Osteoblast (primary cell): Measurements from ENCODE around the gene SRGAP2B. TPM values are rescaled to one million over a fixed set of nuclear protein-coding genes. Genes with fewer than 3 reads are reported as not detected.
"Not testable (repeated sequence)": the region's sequence is repeated elsewhere in the genome, so short reads cannot be mapped to it uniquely, and the experiment has no call there.

Experiments used
- DNase-seq: peaks from one replicate; pipeline ENCODE4 v3.0.0; 2011; ENCODE audit warnings: low spot score, mixed read lengths; ENCODE audit not compliant: insufficient read length; ENCODE audit errors: missing footprints
- H2AFZ ChIP-seq: 2 replicates; pipeline ENCODE4 v1.6.0; 2011; ENCODE audit warnings: mild to moderate bottlenecking, low read length
- H3K27ac ChIP-seq: 2 replicates; pipeline ENCODE4 v1.5.1; 2011; ENCODE audit warnings: mild to moderate bottlenecking, low read depth, low read length, moderate library complexity
- H3K27me3 ChIP-seq: 2 replicates; pipeline ENCODE4 v1.6.0; 2012; ENCODE audit warnings: mild to moderate bottlenecking, control low read depth, inconsistent platforms, low read length, moderate library complexity; ENCODE audit not compliant: insufficient read depth
- H3K36me3 ChIP-seq: 2 replicates; pipeline ENCODE4 v1.5.1; 2011; ENCODE audit warnings: mild to moderate bottlenecking, low read length, control low read depth, moderate library complexity; ENCODE audit not compliant: insufficient read depth
- H3K4me1 ChIP-seq: 2 replicates; pipeline ENCODE4 v1.5.1; 2011; ENCODE audit warnings: mild to moderate bottlenecking, low read length, control low read depth, moderate library complexity; ENCODE audit not compliant: insufficient read depth
- H3K4me2 ChIP-seq: 2 replicates; pipeline ENCODE4 v1.6.0; 2011; ENCODE audit warnings: mild to moderate bottlenecking, low read length; ENCODE audit not compliant: insufficient read depth
- H3K4me3 ChIP-seq: fragments of 200-600 bp; sonication (generic); 3 replicates; pipeline ENCODE4 v1.5.1; 2012; ENCODE audit warnings: mild to moderate bottlenecking, low read length, inconsistent platforms; ENCODE audit not compliant: insufficient read depth
- H3K79me2 ChIP-seq: 2 replicates; pipeline ENCODE4 v1.6.0; 2012; ENCODE audit warnings: mild to moderate bottlenecking, low read length, control low read depth, inconsistent platforms; ENCODE audit not compliant: insufficient read depth
- H3K9me3 ChIP-seq: 2 replicates; pipeline ENCODE4 v1.5.1; 2011; ENCODE audit warnings: low read depth, low read length, control low read depth
- H4K20me1 ChIP-seq: 2 replicates; pipeline ENCODE4 v1.6.0; 2012; ENCODE audit warnings: mild to moderate bottlenecking, low read length, control low read depth; ENCODE audit not compliant: insufficient read depth
- total RNA-seq: library from RNA; depleted of rRNA; stranded (reverse); fragments of >200 nt; gene quantifications from 2 replicates; pipeline ENCODE4 v1.2.3, GENCODE V29; 2012

The SRGAP2B gene
- total RNA-seq, 1 donor, result 30.0 TPM

DNA sequence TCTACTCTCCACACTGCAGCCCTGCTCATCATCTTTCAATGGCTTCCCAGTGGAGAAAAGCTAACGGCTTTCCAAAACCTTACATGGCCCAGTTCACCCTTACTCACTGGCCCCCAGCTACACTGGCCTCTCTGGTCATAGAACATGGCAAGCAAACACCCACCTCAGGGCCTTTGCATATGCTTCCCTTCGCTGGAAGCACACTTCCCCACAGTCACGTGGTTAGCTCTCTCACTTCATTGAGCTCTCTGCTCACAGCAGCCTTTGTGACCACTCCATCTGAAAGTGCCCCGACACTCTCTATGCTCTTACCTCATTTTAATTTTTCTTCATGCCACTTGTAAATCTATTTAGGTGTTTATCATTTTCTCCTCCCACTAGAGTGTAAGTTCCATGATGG, 83.3 kb downstream of the SRGAP2B start:
- H2AFZ ChIP-seq, DNase-seq: not testable (repeated sequence)

GRCh38 chr1:145010580-145010979, 84.5 kb downstream of the SRGAP2B start:
- not testable (repeated sequence) for H3K4me3 ChIP-seq, H3K27me3 ChIP-seq, H3K4me1 ChIP-seq, H4K20me1 ChIP-seq, H3K36me3 ChIP-seq, H2AFZ ChIP-seq, H3K79me2 ChIP-seq, H3K9me3 ChIP-seq, DNase-seq, H3K27ac ChIP-seq
- H3K4me2 ChIP-seq, result peak overlapping the region; percentile 43

More for the DNA sequence above, 83.3 kb downstream of the SRGAP2B start:
- not testable (repeated sequence) for H3K27ac ChIP-seq, H3K27me3 ChIP-seq, H3K79me2 ChIP-seq, H3K36me3 ChIP-seq, H3K4me1 ChIP-seq, H3K9me3 ChIP-seq, H3K4me3 ChIP-seq, H4K20me1 ChIP-seq, H3K4me2 ChIP-seq

- H3K27ac ChIP-seq, H4K20me1 ChIP-seq, H3K27me3 ChIP-seq, H3K9me3 ChIP-seq, DNase-seq, H3K4me2 ChIP-seq, H3K4me1 ChIP-seq, H3K36me3 ChIP-seq, H3K79me2 ChIP-seq, H3K4me3 ChIP-seq, H2AFZ ChIP-seq: not testable (repeated sequence)
These were observed 85.2 kb downstream of the SRGAP2B start for GRCh38 chr1:145009928-145010327.

DNA sequence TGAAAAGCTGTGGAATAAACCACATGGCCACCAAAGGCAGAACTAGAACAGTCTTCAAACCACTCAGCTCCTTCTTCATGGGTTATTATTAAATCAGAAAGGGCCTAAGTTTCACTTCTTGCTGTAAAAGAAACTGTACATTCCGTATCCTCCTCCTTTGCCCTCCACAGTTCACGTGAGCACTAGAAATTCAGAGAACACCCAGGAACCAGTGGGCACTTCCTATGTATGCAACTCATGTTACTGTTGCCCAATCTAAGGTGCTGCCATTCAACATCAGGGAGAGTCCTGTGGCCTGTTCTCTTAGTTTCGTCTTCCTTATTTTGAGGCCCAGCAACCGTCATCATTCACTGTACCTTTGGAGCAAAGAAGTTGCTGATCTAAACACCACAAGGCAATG, 86.7 kb downstream of the SRGAP2B start:
- not testable (repeated sequence) for H3K27ac ChIP-seq, DNase-seq, H2AFZ ChIP-seq, H3K79me2 ChIP-seq, H3K4me3 ChIP-seq, H3K4me2 ChIP-seq, H3K27me3 ChIP-seq, H3K9me3 ChIP-seq, H3K36me3 ChIP-seq, H4K20me1 ChIP-seq, H3K4me1 ChIP-seq

GRCh38 chr1:145005142-145005541, 90.0 kb downstream of the SRGAP2B start:
- H2AFZ ChIP-seq, DNase-seq, H3K4me3 ChIP-seq, H3K4me2 ChIP-seq, H3K36me3 ChIP-seq, H3K79me2 ChIP-seq, H3K9me3 ChIP-seq, H3K27ac ChIP-seq, H3K27me3 ChIP-seq, H3K4me1 ChIP-seq, H4K20me1 ChIP-seq: not testable (repeated sequence)

- H3K79me2 ChIP-seq, DNase-seq, H3K4me1 ChIP-seq, H3K27me3 ChIP-seq, H3K4me2 ChIP-seq, H3K9me3 ChIP-seq, H3K36me3 ChIP-seq, H2AFZ ChIP-seq, H4K20me1 ChIP-seq, H3K27ac ChIP-seq, H3K4me3 ChIP-seq: not testable (repeated sequence)
These were observed 93.7 kb downstream of the SRGAP2B start for GRCh38 chr1:145001381-145001780.

DNA sequence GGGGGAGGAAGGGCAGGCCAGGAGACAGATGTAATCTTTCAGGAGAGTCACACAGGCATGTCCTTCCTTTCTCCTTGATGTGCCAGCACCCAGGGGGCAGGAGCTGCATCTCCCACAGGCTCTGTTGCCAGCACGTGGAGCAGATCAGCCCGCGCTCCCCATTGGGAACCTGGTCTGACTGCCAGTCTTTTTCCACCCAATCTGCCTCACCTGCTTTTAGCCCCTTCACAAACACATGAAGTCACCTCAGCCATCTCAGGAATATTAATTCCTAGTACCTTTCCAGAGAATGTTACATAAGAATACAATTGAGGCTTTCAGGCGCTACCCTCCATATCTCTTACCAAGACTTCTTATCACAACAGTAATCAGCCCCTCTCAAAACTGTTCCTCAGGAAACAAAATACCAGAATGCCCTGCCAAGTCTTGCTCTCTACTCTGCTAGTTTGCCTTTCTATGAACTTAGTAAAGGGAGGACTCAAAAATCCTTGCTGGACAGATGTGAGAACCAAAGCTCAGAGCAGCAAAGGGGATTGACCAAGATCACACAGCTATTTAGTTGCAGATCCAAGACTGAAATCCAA, 94.3 kb downstream of the SRGAP2B start:
- not testable (repeated sequence) for H3K79me2 ChIP-seq, DNase-seq, H3K4me3 ChIP-seq, H3K4me2 ChIP-seq, H2AFZ ChIP-seq, H3K4me1 ChIP-seq, H3K9me3 ChIP-seq, H3K27me3 ChIP-seq, H3K36me3 ChIP-seq, H4K20me1 ChIP-seq, H3K27ac ChIP-seq

GRCh38 chr1:145000074-145000742, 94.9 kb downstream of the SRGAP2B start:
- not testable (repeated sequence) for H3K4me2 ChIP-seq, H4K20me1 ChIP-seq, DNase-seq, H3K36me3 ChIP-seq, H3K9me3 ChIP-seq, H2AFZ ChIP-seq, H3K4me1 ChIP-seq, H3K79me2 ChIP-seq, H3K27me3 ChIP-seq, H3K4me3 ChIP-seq, H3K27ac ChIP-seq

GRCh38 chr1:144998981-144999273, 96.2 kb downstream of the SRGAP2B start:
- H3K27me3 ChIP-seq, H2AFZ ChIP-seq, DNase-seq, H3K4me2 ChIP-seq, H3K4me1 ChIP-seq, H3K36me3 ChIP-seq, H4K20me1 ChIP-seq, H3K79me2 ChIP-seq, H3K27ac ChIP-seq, H3K9me3 ChIP-seq, H3K4me3 ChIP-seq: not testable (repeated sequence)
